Medulla oblongata (tissue), 1 donor: Measurements from ENCODE around the gene ZNF442.
A peak's percentile ranks its signal among the peaks of the same experiment; 100 is the strongest.
"Not testable (repeated sequence)": the region's sequence is repeated elsewhere in the genome, so short reads cannot be mapped to it uniquely, and the experiment has no call there.

Source experiments
- DNase-seq: peaks from one replicate; pipeline ENCODE4 v3.0.0-alpha.2; 2015; ENCODE audit errors: extremely low spot score

The ZNF442 gene

GRCh38 chr19:12365236-12366162 lies at the start of gene ZNF442:
Gene ZNF442, minus strand, starts transcription at chr19:12365683. Its CDS starts 2,052 bp downstream, at chr19:12363631.
- DNase-seq: peak; percentile 99

- no peak for DNase-seq
These were observed 46.4 kb upstream of the ZNF442 start for GRCh38 chr19:12411893-12412292.

DNA sequence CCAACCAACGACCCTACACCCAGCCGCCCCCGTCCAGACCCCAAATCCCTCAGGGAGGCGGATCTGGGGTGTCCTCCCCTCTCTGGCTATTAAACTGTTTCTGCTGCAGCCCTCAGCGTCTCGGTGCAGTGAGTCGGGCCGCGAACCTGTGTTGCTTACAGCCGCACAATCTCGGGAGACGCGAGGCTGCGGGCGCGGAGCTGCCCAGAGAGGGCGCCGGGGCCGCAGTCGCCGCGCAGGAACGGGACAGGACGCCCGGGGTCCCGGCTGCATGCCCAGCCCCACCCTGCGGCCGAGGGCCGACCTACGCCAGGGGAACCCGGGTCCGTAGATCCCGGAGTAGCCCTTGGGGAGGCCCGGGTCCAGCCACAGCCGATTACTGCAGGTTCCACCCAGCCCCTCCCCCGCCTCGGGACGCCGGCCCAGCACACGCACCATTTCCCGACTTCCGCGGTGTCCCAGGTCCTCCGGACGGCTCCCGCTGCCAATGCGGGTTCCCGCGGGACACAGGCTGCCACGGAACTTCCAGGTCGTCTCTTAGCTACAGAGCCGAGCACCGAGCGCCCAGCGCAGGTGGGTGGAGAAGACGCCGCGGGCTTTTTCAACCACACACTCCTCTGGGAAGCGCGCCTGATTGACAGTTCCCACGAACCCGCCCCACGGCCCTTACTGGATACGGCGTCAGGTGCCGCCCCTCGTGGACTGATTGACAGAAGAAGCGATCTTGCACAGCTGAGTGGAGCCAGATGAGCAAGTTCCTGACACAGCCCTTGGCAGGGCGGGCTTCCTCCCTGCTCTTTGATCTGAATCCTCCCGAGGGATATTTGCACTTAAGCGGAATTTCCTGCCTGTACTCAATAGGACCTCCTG lies 35.4 kb upstream of the ZNF442 start, which contains the start of gene ZNF799:
TSS of gene ZNF799 (minus strand) at position 639 of the 870 bp plus-strand sequence. CDS start at position 438, 201 bp downstream.
- peak; percentile 98 for DNase-seq

DNA sequence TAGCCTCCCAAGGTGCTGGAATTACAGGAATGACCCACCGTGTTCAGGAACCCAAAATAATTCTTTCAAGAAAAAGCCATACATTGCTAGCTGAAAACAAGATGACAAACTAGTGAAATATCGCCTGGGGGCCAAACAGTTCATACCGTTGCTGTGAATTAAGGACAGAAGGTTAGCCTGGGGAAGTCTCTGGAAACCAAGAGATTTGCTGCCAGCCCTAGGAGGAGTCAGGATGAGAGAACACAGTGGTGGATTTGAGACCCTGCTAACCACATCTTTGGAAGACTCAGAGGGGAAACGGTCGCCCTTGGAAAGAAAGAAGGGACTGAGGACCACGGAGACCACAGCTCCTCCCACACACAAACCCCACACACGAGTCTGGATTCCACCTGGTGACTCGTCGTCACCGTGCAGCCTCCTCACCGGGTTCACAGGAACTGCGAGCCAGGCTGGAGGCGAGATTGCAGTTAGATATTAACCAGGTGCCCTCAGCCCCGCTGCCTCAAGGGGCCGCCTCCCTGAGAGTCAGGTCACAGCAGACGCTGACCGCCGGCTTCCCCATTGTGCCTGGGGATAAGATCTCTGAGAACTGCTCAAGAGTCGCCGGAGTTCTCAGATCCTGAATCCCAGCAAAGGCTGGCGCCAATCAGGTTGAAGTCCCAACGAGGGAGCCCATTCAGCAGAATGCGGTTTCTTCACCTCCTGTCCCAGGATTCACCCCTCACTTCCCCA lies 34.6 kb upstream of the ZNF442 start:
- peak; percentile 14 for DNase-seq

DNA sequence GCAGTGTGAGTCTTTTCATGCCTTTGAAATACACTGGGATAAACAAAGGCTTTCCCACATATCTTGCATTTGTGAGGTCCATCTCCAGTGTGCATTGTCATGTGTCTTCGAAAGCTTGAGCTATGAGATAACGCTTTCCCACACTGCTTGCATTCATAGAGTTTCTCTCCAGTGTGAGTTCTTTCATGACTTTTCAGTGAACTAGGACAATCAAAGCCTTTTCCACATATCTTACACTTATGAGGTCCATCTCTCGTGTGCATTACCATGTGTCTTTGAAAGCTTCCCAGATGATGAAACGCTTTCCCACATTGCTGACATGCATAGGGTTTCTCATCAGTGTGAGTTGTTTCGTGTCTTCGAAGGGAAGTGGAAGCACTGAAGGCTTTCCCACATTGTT lies 25.7 kb upstream of the ZNF442 start:
- not testable (repeated sequence) for DNase-seq

DNA sequence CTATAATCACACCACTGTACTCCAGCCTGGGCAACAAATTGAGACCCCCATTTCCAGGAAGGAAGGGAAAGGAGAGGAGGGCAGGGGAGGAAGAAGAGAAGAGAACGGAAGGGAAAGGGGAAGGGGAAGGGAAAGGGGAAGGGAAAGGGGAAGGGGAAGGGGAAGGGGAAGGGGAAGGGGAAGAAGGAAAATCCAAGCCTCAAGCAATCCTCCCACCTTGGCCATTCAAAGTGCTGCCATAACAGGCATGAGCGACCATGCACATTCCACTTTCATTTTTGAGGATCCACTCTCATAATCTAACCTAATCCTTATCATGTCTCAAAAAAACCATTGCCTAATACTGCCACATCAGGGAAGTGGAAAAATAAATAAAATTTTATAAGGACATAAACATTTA lies 20.9 kb upstream of the ZNF442 start:
- DNase-seq: not testable (repeated sequence)

DNA sequence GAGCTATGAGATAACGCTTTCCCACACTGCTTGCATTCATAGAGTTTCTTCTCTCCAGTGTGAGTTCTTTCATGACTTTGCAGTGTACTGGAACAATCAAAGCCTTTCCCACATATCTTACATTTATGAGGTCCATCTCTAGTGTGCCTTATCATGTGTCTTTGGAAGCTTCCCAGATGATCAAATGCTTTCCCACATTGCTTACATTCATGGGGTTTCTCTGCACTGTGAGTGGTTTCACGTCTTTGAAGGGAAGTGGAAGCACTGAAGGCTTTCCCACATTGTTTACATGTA lies 14.9 kb upstream of the ZNF442 start:
- no peak for DNase-seq

DNA sequence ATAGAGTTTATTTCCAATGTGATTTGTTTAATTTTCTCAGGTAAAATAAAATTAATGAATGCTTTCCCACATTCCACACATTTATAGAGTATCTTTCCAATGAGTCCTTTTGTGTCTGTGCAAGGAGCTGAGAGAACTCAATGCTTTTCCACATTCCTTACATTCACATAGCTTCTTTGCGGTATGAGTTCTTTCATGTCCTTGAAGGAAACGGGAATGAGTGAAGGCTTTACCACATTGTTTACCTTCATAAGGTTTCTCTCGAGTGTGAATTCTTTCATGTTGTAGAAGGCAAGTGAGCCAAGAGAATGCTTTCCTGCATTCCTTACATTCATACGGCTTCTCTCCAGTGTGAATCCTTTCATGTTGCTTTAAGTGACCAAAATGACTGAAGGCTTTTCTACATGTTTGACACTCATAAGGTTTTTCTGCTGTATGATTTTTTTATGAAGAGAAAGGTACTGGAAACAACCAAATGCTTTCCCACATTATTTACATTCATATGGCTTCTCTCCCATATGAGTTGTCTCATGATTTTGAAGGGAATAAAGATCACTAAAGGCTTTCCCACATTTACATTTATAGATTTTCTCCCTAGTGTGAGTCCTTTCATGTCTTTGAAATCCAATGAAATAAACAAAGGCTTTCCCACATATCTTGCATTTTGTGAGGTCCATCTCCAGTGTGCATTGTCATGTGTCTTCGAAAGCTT lies 14.4 kb upstream of the ZNF442 start:
- no peak for DNase-seq

GRCh38 chr19:12374026-12374425 lies 8.5 kb upstream of the ZNF442 start:
- DNase-seq: no peak

GRCh38 chr19:12364391-12365235 lies 870 bp downstream of the ZNF442 start:
- DNase-seq: peak; percentile 30

DNA sequence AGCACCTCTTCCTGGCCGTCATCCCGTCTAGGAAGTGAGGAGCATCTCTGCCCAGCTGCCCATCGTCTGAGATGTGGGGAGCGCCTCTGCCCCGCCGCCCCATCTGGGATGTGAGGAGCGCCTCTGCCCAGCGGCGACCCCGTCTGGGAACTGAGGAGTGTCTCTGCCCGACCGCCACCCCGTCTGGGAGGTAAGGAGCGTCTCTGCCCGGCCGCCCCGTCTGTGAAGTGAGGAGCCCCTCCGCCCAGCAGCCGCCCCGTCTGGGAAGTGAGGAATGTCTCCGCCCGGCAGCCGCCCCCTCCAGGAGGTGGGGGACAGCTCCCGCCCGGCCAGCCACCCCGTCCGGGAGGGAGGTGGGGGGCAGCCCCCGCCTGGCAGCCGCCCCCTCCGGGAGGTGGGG lies 3.2 kb downstream of the ZNF442 start:
- not testable (repeated sequence) for DNase-seq

- DNase-seq: no peak
These were observed 12.1 kb downstream of the ZNF442 start for GRCh38 chr19:12353375-12353774.

GRCh38 chr19:12350890-12351197 lies 14.6 kb downstream of the ZNF442 start:
- DNase-seq: no peak

- DNase-seq: no peak
These were observed 15.1 kb downstream of the ZNF442 start for GRCh38 chr19:12350185-12350889.

- no peak for DNase-seq
These were observed 18.6 kb downstream of the ZNF442 start for GRCh38 chr19:12346896-12347295.

DNA sequence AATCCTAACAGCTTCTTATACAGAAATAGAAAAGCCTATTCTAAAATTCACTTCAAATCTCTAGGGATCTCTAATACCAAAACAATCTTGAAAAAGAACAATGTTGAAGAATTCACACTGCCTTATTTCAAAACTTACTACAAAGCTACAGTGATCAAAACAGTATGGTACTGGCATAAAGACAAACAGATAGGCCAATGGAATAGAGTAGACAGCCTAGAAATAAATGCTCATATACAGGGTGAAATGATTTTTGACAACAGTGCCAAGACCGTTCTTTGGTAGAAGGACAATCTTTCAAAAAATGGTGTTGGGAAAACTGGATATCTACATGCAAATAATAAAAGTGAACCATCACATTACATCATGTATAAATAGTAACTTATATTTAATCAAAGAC lies 20.3 kb downstream of the ZNF442 start:
- no peak for DNase-seq

GRCh38 chr19:12333162-12334159 lies 32.0 kb downstream of the ZNF442 start, which contains the start of gene ZNF563:
Gene ZNF563, minus strand, starts transcription at chr19:12333633. Its CDS starts 151 bp downstream, at chr19:12333482.
- DNase-seq: peak; percentile 99

DNA sequence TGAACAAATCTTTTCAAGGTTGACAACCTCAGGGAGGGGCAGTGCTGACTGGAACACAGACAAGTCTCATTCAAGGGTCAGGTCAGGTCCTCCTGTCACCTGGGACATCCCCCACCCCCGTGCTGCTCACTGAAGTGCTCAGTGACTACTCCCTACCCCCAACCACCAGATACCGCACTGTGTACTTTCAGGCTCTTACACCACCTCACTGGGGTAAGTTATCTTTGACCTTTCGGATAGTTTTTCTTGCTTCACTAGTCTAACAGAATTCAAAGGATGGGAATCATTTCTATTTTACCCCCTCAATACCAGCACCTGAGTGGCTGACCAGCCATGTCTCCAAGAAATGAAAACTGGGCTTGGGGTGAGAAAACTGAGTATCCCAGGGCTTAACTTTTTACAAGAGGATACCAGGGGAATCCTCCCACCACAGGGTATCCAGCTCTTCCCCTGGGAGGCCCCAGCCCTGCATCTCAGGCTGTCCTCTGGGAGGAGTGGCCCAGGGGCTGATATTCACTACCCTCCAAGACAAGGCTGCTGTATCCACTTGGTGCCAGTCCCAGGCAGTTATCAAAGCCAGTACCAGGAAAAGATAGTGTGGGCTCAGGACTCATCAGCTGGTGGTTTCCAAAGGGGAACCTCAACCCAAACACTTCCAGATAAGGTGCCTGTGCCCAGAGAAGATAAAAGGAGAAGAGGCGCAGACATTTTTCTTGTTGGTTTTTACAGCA lies 34.1 kb downstream of the ZNF442 start:
- DNase-seq: no peak
